ENCODE results near the gene STON2. TPM values are rescaled to one million over a fixed set of nuclear protein-coding genes. Genes with fewer than 3 reads are reported as not detected.

STON2 gene
- total and polyA plus RNA-seq, 4 donors = 1.9 to 30.0 (median 7.3) TPM

DNA sequence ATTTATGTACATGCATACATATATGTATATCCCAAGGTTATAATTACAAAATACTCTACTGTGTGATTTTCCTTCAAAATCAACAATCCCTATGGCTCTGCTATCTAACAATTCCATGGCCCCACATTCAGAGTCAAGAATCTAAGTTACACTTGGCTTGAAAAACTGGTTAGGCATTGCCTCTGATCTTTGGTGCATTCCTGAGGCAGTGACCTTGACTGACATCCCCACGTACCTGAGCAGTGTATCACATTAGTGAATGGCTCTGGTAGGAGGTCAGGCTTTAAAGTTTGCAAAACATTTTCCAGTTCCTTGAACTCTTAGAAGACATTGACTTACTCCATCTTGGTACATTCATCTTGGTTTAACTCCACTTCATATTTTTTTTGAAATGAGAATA is 8.5 kb upstream of the STON2 start:
- peaks cover 0 to 4% (median 2%) of the 10 kb centered on the region in 4 donors for H3K4me1 ChIP-seq (ENCODE audit: control insufficient read depth in 4 of 4, insufficient read depth in 4 of 4, low read length in 3 of 4)
- H3K4me3 ChIP-seq (ENCODE audit: low read depth in 1 of 3, low read length in 3 of 3) = no peak overlapping the region
- H3K27ac ChIP-seq (ENCODE audit: low read depth in 1 of 2, low read length in 2 of 2) = no peak overlapping the region
- TF ChIP-seq REST (IDR thresholded peaks at IDR 0.05) = no peak
- TF ChIP-seq TAF1 (conservative IDR thresholded peaks at IDR 0.05) = no peak
- TF ChIP-seq HNF4A (conservative IDR thresholded peaks at IDR 0.05) = no peak
- TF ChIP-seq ATF3 (IDR thresholded peaks at IDR 0.05) = no peak
- TF ChIP-seq RXRA (IDR thresholded peaks at IDR 0.05) = no peak
- no peak for TF ChIP-seq GABPA (IDR thresholded peaks at IDR 0.05 in 1 of 2, conservative IDR thresholded peaks at IDR 0.05 in 1 of 2)
- no peak for TF ChIP-seq FOXA2 (IDR thresholded peaks at IDR 0.05)
- TF ChIP-seq HNF4G (IDR thresholded peaks at IDR 0.05) = no peak
- TF ChIP-seq, protein P1, sequence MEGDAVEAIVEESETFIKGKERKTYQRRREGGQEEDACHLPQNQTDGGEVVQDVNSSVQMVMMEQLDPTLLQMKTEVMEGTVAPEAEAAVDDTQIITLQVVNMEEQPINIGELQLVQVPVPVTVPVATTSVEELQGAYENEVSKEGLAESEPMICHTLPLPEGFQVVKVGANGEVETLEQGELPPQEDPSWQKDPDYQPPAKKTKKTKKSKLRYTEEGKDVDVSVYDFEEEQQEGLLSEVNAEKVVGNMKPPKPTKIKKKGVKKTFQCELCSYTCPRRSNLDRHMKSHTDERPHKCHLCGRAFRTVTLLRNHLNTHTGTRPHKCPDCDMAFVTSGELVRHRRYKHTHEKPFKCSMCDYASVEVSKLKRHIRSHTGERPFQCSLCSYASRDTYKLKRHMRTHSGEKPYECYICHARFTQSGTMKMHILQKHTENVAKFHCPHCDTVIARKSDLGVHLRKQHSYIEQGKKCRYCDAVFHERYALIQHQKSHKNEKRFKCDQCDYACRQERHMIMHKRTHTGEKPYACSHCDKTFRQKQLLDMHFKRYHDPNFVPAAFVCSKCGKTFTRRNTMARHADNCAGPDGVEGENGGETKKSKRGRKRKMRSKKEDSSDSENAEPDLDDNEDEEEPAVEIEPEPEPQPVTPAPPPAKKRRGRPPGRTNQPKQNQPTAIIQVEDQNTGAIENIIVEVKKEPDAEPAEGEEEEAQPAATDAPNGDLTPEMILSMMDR (IDR thresholded peaks at IDR 0.05; ENCODE audit: low read depth, low read length, missing input control) = no peak
- TF ChIP-seq JUND (IDR thresholded peaks at IDR 0.05) = no peak
- TF ChIP-seq FOXA1 (IDR thresholded peaks at IDR 0.05) = no peak
- TF ChIP-seq, protein P2, sequence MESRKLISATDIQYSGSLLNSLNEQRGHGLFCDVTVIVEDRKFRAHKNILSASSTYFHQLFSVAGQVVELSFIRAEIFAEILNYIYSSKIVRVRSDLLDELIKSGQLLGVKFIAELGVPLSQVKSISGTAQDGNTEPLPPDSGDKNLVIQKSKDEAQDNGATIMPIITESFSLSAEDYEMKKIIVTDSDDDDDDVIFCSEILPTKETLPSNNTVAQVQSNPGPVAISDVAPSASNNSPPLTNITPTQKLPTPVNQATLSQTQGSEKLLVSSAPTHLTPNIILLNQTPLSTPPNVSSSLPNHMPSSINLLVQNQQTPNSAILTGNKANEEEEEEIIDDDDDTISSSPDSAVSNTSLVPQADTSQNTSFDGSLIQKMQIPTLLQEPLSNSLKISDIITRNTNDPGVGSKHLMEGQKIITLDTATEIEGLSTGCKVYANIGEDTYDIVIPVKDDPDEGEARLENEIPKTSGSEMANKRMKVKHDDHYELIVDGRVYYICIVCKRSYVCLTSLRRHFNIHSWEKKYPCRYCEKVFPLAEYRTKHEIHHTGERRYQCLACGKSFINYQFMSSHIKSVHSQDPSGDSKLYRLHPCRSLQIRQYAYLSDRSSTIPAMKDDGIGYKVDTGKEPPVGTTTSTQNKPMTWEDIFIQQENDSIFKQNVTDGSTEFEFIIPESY (IDR thresholded peaks at IDR 0.05) = no peak
- no peak for TF ChIP-seq EGR1 (IDR thresholded peaks at IDR 0.05; ENCODE audit: low read depth in 2 of 2)
- no peak for TF ChIP-seq YY1 (IDR thresholded peaks at IDR 0.05)
- no peak for TF ChIP-seq MAX (IDR thresholded peaks at IDR 0.05)
- no peak for TF ChIP-seq NR2F2 (IDR thresholded peaks at IDR 0.05)
- no peak for TF ChIP-seq SP1 (IDR thresholded peaks at IDR 0.05)
- no peak for TF ChIP-seq RAD21 (IDR thresholded peaks at IDR 0.05)
- H3K9ac ChIP-seq (ENCODE audit: low read depth in 1 of 2, low read length in 2 of 2) = no peak overlapping the region
- no peak for DNase-seq (ENCODE audit: low spot score)
- no peaks in the 10 kb centered on the region for H3K9me3 ChIP-seq (ENCODE audit: control insufficient read depth in 4 of 4, low read length in 3 of 4)
- 63% methylated on average over 1 of the region's 1 CpG for WGBS
- H3K36me3 ChIP-seq (ENCODE audit: control insufficient read depth in 4 of 4, insufficient read depth in 3 of 4, low read depth in 1 of 4, low read length in 3 of 4) = no peaks in the 10 kb centered on the region
- H3K27me3 ChIP-seq (ENCODE audit: control insufficient read depth in 4 of 4, insufficient read depth in 4 of 4, low read length in 3 of 4) = no peaks in the 10 kb centered on the region
